Activated T-cell treated with anti-CD3 and anti-CD28 coated beads for 1 hour (primary cell): ENCODE results near the gene C17orf78.
"Not testable (repeated sequence)": the region's sequence is repeated elsewhere in the genome, so short reads cannot be mapped to it uniquely, and the experiment has no call there.

Source experiments
- DNase-seq: peaks from one replicate; pipeline ENCODE4 v3.0.0-alpha.2; 2020; ENCODE audit warnings: low read depth

C17orf78 gene

DNA sequence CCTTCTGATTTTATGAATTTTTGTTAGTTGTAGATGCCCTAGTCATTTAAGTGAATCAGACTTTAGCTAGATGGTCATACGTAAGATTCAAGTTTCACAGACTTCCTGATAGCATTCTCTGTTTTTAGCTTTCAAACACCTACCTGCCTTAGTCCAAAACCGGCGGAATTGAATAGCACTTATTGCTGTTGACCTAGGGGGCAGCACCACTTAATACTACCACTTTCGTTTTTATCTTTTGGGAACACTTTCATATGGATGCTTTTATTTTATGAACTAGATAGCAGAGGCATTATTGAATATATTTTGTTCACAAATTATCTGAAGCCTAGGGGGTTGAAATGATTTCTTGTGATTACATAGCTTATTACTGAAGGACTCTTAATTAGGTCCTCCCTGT is 62.4 kb downstream of the C17orf78 start:
- DNase-seq, result no peak

DNA sequence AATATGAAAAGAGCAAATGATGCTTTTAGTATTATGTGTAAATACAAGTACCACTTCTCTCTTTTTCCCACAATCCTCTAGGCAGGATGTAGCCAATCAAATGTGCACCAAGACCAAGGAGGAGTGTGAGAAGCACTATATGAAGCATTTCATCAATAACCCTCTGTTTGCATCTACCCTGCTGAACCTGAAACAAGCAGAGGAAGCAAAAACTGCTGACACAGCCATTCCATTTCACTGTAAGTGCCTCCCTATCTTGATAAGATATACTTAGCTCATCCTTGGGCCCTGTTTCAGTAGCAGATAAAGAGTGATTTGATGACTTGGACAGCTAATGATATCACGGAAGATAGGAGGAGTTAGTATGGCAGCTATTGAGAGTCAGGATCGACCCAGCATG is 64.6 kb downstream of the C17orf78 start:
- no peak for DNase-seq

DNA sequence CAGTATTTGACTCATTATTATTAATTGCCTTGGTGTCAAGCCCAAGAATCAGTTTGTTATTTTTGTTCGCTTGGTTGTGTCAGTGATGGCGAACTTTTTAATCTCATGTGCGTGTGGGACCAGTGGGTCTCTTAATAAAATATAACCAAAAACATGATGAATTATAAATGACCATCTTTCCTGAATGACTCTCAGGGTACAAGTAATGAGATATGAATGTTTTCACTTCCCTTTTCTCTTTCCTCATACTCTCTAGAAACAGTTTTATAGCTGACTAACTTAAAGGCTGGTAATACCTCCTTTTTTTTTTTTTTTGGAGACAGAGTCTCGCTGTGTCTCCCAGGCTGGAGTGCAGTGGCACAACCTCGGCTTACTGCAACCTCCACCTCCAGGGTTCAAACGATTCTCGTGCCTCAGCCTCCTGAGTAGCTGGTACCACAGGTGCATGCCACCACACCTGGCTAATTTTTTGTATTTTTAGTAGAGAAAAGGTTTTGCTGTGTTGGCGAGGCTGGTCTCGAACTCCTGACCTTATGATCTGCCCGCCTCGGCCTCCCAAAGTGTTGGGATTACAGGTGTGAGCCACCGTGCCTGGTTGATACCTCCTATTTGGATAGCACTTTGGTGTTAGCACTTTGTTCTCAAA is 65.7 kb downstream of the C17orf78 start:
- DNase-seq, result not testable (repeated sequence)
